Neural cell (in vitro differentiated cells): ENCODE measurements around the gene COL25A1.

Source experiments
- EP300 ChIP-seq: fragments of 450-650 bp; conservative IDR thresholded peaks from 2 replicates; pipeline ENCODE4 v1.6.1; 2014; ENCODE audit warnings: antibody characterized with exemption, mild to moderate bottlenecking, moderate library complexity; ENCODE audit not compliant: poor library complexity, severe bottlenecking
- RAD21 ChIP-seq: fragments of 450-650 bp; conservative IDR thresholded peaks from 2 replicates; pipeline ENCODE4 v1.6.1; 2014; ENCODE audit warnings: antibody characterized with exemption, mild to moderate bottlenecking, moderate library complexity
- TAF1 ChIP-seq: IDR thresholded peaks from 2 replicates; pipeline ENCODE4 v1.6.1; 2012; ENCODE audit warnings: low read depth
- TF ChIP-seq, protein P1 (sequence below): fragments of 450-650 bp; IDR thresholded peaks from 2 replicates; pipeline ENCODE4 v1.5.1; 2014; ENCODE audit warnings: antibody characterized with exemption, mild to moderate bottlenecking, moderate library complexity; ENCODE audit not compliant: poor library complexity, severe bottlenecking

GRCh38 chr4:108772402-108772801 lies 530.1 kb downstream of the COL25A1 start:
- TF ChIP-seq, protein P1, sequence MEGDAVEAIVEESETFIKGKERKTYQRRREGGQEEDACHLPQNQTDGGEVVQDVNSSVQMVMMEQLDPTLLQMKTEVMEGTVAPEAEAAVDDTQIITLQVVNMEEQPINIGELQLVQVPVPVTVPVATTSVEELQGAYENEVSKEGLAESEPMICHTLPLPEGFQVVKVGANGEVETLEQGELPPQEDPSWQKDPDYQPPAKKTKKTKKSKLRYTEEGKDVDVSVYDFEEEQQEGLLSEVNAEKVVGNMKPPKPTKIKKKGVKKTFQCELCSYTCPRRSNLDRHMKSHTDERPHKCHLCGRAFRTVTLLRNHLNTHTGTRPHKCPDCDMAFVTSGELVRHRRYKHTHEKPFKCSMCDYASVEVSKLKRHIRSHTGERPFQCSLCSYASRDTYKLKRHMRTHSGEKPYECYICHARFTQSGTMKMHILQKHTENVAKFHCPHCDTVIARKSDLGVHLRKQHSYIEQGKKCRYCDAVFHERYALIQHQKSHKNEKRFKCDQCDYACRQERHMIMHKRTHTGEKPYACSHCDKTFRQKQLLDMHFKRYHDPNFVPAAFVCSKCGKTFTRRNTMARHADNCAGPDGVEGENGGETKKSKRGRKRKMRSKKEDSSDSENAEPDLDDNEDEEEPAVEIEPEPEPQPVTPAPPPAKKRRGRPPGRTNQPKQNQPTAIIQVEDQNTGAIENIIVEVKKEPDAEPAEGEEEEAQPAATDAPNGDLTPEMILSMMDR, result no peak
- TF ChIP-seq EP300 (no peak), TAF1 (no peak), RAD21 (no peak)
